ENCODE measurements around the gene TOGARAM1.
"Not testable (repeated sequence)": the region's sequence is repeated elsewhere in the genome, so short reads cannot be mapped to it uniquely, and the experiment has no call there.

Gene TOGARAM1

DNA sequence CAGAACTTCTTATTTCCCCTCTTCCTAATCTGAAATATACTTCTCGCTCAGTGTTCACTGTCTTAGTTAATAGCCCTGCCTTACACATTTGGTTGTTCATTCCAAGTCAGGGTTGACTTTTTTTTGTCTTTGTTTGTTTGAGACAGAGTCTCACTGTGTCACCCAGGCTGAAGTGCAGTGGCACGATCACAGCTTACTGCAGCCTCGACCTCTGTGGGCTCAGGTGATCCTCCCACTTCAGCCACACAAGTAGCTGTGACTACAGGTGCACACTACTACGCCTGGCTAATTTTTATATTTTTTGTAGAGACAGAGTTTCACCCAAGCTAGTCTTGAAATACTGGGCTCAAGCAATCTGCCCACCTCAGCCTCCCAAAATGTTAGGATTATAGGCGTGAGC is 79.7 kb downstream of the TOGARAM1 start:
- DNase-seq (ENCODE audit: low read depth in 1 of 2, low spot score in 1 of 2): no peak

DNA sequence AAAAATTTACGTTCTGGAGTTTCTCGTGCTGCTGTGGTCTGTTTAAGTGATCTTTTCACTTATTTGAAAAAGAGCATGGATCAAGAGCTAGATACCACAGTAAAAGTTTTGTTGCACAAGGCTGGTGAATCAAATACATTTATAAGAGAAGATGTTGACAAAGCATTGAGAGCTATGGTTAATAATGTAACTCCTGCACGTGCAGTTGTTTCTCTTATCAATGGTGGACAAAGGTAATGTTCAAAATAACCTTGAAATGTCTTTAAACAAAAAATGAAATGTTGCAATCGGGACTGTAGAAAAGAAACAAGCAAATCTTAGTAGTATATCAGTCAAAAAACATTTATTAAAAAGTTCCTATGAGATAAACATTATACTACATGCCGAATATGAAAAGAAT is 82.6 kb downstream of the TOGARAM1 start:
- DNase-seq (ENCODE audit: low read depth in 1 of 2, low spot score in 1 of 2): no peak

DNA sequence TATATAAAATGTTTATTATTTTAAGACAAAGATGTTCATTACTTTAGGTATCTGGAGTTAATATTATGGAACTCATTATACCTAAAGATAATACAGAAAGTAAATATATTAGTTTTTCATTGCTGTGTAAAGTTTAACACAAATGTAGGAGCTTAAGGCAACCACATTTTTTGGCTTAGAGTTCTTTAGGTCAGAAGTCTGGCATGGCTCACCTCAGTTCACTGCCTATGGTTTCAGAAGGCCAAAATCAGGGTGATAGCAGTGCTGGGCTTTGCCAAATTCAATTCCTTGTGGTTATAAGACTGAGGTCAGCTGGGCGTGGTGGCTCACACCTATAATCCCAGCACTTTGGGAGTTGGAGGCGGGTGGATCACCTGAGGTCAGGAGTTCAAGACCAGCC is 86.4 kb downstream of the TOGARAM1 start:
- DNase-seq (ENCODE audit: low read depth in 1 of 2, low spot score in 1 of 2): no peak

DNA sequence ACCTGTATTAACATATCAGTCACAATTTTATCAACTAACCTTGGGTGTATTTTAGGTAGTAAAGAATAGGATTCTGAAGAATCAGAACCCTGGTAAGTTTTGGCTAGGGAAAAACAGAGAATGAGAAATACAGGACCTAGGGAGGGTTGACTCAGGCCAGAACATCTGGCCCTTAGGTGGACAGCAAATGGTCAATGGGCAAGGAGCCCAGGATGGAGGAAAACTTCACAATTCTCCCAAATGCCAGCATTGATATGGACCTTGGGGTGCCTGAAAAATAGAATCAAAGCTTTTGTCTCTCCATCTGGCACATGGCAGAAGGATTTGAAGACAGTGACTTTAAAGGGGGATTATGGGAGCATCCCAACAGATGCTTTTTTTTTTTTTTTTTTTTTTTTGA is 89.2 kb downstream of the TOGARAM1 start:
- no peak for DNase-seq (ENCODE audit: low read depth in 1 of 2, low spot score in 1 of 2)

DNA sequence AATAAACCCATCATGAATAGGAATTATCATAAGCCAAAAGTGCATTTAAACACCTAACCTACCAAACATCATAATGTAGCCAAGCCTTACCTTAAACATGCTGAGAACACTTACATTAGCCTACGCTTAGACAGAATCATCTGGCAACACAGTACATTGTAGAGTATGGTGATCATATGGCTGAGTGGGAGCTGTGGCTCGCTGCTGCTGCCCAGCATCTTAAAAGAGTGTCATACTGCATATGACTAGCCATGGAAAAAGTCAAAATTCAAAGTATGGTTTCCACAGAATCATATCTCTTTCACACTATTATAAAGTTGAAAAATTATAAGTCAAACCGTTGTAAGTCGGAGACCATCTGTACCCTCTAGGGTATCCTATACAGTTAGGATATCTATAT is 89.9 kb downstream of the TOGARAM1 start:
- no peak for DNase-seq (ENCODE audit: low read depth in 1 of 2, low spot score in 1 of 2)

DNA sequence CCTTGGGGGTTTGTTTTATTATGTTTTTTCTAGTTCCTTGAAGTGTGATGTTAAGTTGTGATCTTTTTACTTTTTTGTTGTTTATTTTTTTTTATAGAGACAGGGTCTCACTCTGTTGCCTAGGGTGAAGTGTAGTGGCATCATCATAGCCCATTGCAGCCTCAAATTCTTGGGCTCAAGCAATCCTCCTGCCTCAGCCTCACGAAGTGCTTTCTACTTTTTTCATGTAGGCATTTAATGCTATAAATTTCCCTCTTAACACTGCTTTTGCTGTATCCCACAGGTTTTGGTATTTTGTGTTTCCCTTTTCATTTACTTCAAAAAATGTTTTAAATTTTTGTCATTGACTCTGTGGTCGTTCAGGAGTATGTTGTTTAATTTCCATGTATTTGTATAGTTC is 95.4 kb downstream of the TOGARAM1 start:
- DNase-seq (ENCODE audit: low read depth in 1 of 2, low spot score in 1 of 2): no peak

DNA sequence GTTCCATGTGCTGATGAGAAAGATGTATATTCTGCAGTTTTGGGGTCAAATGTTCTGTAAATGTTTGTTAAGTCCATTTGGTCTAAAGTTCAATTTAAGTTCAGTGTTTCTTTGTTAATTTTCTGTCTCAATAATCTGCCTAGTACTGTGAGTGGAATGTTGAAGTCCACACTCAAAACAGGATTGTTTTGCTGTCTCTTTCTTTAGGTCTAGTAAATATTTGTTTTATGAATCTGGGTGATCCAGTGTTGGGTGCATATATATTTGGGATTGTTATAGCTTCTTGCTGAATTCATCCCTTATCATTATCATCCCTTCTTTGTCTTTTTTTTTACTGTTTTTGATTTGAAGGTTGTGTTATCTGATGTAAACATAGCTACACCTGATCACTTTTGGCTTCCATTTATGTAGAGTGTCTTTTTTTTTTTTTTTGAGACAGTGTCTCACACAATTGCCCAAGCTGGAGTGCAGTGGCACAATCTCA is 95.9 kb downstream of the TOGARAM1 start:
- no peak for DNase-seq (ENCODE audit: low read depth in 1 of 2, low spot score in 1 of 2)

DNA sequence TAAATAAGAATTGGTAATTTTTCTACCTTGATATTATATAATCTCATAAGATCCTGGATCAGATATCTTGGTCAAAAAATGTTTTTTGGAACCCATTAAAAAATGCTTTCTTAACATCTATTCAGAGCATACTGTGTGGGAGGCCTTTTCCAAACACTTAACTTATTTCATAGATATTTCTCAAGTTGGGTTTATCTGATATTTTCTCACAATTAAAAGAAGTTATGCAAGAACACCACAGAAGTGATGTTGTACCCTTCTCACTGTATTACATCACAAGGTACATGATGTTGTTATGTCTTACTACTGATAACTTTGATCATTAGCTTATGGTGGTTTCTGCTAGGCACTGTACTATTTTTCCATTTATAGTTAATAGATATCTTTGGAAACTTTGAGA is 98.6 kb downstream of the TOGARAM1 start:
- no peak for DNase-seq (ENCODE audit: low read depth in 1 of 2, low spot score in 1 of 2)

DNA sequence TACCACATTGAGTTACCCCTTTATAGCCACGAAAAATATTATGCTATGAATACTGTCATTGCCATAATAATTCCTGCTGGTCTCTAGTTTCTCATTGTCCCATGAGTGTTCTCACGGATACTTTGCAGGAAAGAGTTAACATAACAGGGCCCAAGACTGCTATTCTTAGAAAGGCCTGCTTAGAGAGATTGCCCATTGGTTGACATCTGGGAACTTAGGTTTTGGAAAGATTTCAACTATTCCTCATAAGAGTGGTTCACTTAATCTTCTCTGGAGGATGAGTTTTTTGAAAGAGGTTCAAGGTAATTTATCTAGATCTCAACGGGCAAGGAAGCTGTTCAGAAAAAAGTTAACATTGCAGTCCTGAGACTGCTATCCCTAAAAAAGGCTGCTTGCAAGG is 103.5 kb downstream of the TOGARAM1 start:
- no peak for DNase-seq (ENCODE audit: low read depth in 1 of 2, low spot score in 1 of 2)

DNA sequence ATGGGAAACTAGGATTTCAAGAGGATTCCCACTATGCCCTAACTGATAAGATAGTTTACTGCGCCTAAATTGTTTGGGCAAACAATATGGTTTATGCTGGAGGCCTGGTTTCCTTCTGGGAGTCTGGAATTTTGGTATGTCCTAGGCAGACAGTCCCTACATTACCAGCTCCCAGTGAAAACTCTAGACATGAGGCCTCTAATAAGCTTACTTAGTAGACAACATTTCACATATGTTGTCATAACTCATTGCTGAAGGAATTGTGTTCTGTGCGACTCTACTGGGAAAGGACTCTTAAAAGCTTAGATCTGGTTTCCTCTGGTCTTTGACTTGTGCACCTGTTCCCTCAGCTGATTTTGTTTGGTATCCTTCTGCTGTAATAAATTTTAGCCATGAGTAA is 104.0 kb downstream of the TOGARAM1 start:
- DNase-seq (ENCODE audit: low read depth in 1 of 2, low spot score in 1 of 2): no peak

DNA sequence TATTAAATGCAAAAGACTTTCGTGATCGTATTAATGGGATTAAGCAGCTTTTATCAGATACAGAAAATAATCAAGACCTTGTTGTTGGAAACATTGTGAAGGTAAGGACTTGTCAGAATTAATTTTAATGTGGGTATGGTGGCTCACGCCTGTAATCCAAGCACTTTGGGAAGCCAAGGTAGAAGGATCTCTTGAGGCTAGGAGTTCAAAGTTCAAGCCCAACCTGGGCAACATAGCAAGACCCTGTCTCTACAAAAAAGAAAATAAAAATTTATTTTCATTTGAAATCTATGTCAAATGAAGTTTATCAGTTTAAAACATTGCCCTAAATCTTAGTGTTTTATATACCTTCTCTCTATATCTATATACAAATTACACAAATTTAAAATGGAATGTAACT is 104.7 kb downstream of the TOGARAM1 start:
- DNase-seq (ENCODE audit: low read depth in 1 of 2, low spot score in 1 of 2): no peak

DNA sequence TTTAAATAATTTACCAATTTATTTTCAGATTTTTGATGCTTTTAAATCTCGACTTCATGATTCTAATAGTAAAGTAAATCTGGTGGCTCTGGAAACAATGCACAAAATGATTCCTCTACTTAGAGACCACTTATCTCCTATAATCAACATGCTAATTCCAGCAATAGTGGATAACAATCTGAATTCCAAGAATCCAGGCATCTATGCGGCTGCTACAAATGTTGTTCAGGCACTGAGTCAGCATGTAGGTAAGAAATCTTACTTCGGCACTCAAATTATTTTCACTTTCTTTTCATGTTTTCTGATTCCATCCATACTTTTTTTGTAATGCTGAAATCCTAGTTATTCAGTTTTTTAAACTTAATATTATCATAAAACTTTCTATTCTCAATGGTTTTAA is 106.4 kb downstream of the TOGARAM1 start:
- DNase-seq (ENCODE audit: low read depth in 1 of 2, low spot score in 1 of 2): no peak

DNA sequence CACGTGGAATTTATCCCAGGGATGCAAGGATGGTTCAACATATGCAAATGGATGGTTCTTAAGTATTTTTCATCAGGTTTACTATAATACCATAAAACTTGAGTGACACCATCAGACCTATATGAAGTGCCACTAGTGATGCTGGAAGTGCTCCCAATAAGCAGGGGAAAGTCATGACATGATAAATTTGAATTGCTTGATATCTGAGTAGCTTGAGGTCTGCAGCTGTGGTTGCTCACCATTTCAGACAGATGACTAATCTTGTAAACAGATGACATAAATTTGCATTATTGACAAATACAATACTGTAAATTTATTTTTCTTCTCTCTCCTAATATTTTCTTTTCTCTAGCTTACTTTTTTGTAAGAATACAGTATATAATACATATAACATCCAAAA is 108.2 kb downstream of the TOGARAM1 start:
- DNase-seq (ENCODE audit: low read depth in 1 of 2, low spot score in 1 of 2): no peak

DNA sequence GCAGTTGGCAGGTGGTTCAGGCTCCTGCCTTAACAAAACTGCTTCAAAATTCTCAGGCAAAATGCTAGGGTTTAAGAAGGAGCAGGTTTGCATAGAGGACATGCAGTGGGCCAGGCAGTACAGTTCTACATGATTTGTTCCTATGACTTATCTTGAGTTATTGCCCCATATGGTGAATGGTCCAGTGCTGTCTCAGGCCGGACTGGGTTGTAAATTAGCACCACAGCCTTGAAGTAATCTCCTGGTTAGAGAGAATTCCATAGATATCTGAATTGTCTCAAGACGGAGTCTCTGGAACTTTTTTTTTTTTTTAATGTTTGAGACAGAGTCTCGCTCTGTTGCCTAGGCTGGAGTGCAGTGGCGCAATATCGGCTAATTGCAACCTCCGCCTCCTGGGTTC is 110.1 kb downstream of the TOGARAM1 start:
- DNase-seq (ENCODE audit: low read depth in 1 of 2, low spot score in 1 of 2): no peak

DNA sequence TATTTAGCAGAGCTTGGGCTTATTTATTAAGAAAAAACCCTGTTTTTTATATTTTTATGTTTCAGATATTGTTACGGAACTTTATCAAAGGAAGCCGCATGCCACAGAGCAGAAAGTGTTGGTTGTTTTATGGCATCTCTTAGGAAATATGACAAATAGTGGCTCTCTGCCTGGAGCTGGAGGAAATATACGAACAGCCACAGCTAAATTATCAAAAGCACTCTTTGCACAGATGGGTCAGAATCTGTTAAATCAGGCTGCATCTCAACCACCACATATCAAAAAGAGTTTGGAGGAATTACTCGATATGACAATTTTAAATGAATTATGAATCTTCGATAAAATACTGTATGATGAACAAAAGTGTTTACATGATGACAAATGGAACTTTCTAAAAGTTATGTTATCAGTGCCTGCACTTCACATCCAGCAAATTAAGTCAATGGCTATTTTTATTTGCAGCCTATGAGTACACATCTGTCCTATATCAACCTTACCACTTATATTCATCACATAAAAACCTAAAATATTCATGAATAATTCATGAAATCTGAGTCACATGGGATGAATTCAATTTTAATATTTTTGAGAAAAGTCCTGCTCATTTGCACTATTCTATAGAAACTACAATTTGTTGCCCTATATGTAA is 111.4 kb downstream of the TOGARAM1 start:
- no peak for DNase-seq (ENCODE audit: low read depth in 1 of 2, low spot score in 1 of 2)

DNA sequence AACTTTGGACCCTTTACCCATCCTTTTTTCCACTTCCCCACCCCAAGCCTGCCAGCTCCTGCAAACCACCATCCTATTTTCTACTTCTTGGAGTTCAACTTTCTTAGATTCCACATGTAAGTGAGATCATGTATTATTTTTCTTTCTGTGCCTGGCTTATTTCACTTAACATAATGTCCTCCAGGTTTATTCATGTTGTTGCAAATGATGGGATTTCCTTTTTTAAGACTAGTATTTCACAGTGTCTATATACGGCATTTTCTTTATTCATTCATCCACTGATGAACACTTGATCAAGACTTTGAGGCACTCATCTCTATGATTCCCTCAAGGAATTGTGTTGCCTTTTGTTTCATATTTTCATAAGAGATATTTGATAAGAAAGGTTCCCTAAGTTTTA is 116.3 kb downstream of the TOGARAM1 start:
- DNase-seq (ENCODE audit: low read depth in 1 of 2, low spot score in 1 of 2): no peak

DNA sequence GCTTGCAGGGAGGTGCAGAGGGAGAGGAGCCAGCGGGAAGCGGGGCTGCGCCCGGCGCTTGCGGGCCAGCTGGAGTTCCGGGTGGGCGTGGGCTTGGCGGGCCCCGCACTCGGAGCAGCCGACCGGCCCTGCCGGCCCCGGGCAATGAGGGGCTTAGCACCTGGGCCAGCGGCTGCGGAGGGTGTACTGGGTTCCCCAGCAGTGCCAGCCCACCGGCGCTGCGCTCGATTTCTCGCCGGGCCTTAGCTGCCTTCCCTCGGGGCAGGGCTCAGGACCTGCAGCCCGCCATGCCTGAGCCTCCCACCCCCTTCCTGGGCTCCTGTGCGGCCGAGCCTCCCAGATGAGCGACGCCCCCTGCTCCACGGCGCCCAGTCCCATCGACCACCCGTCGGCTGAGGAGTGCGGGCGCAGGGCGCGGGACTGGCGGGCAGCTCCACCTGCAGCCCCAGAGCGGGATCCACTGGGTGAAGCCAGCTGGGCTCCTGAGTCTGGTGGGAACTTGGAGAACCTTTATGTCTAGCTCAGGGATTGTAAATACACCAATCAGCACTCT is 118.5 kb downstream of the TOGARAM1 start:
- DNase-seq (ENCODE audit: low read depth in 1 of 2, low spot score in 1 of 2): not testable (repeated sequence)

DNA sequence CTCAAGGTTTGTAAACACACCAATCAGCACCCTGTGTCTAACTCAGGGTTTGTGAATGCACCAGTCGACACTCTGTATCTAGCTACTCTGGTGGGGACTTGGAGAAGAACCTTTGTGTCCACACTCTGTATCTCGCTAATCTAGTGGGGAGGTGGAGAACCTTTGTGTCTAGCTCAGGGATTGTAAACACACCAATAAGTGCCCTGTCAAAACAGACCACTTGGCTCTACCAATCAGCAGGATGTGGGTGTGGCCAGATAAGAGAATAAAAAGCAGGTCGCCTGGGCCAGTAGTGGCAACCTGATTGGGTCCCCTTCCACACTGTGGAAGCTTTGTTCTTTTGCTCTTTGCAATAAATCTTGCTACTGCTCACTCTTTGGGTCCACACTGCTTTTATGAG is 119.1 kb downstream of the TOGARAM1 start:
- DNase-seq (ENCODE audit: low read depth in 1 of 2, low spot score in 1 of 2): not testable (repeated sequence)

DNA sequence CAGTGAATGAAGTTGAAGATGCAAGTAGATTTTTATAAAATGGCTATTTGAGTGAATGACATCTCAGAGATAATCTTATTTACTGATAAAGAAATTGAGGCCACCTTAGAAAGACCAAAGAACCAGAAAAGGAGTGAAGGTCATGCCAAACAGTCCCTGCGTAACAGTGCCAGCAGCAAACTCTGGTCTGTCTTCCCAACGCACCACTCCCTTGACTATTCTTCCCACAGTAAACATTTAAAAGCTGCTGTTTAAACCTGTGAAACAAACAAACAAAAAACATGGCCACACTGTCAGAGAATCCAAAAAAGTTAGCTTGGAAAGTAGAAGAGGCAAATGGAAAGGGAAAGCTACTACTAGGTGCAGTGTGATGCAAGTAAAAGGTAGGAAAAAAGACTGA is 120.4 kb downstream of the TOGARAM1 start:
- DNase-seq (ENCODE audit: low read depth in 1 of 2, low spot score in 1 of 2): no peak

DNA sequence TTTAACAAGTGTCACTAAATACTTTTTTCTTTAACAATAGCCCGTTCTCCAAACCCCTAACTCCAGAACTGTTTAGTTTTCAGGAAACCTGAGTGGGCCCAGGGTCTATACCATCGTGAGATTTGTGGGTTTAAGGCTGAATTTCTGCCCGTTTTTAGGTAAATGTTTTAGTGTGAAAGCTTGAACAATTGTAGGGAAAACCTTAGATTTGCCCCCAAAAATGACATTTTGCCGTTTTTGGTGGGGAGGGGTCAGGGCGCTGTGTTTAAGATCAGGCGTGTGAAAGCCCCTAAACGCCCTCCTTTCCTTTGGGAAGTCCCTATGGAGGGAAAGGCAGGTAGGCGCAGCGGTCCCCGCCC is 121.6 kb downstream of the TOGARAM1 start:
- DNase-seq (ENCODE audit: low read depth in 1 of 2, low spot score in 1 of 2): no peak

DNA sequence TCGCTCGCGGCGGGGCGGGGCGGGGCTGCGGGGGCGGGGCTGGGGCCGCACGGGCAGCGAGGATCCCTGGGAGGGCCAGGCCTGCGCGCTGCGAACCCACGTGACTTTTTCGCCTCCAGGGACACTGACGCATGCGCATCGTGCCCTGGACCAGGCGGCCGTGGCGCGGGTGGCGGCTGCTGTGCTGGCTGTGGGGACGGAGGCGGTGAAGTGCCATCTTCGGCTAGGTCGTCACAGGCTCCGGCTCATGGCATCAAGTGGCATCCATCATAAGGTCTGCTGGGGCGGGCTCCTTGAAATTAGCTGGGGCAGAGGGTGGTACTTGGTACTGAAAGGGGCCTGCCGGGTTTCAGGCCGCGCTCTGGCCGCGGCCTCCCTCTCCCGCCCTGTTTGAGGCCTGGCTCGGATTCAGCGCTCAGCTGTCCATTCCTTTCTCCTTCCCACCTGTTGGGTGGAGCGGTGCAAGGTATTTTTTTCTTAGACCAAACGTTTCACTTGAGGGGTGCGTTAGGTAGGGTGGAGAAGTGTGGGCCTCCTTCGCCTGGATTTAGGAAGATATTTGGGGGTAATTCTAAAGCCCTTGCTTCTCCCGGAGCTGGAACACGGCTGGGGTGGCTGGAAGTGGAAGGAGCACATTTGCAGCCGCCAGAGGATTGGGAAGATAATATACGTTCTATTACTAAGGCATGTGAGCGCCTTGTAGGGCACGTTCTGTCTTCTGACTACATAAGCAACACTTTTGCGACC is 122.2 kb downstream of the TOGARAM1 start, which contains the start of gene PRPF39:
Gene PRPF39, plus strand, starts transcription at position 141 of the 747 bp plus-strand sequence. CDS start 11,124 bp downstream, outside the sequence.
- peak; percentile 88 to 94 for DNase-seq (ENCODE audit: low read depth in 1 of 2, low spot score in 1 of 2)

DNA sequence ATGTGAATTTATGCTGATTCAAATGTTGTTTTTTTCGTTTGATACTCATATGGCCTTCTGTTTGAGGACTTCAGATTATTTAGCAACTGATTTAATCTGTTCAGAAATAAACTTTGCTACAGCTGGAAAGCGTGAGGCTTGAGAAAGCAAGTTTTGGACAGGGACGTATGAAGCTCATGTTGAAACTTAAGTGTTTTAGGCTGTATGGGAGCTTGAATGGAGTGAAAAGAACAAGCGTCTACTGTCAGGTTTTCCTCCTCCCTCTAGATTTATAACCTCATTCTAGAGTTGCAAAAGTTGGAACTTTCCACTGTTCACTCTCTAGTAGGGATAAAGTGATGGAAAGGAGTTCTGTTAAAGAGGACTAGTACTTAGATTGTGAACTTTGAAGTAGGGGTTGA is 123.0 kb downstream of the TOGARAM1 start:
- DNase-seq (ENCODE audit: low read depth in 1 of 2, low spot score in 1 of 2): no peak

All from activated T-helper 1 cell treated with anti-CD3 and anti-CD28 coated beads, Interleukin-2, amount 50 U/mL, for 16 hours (primary cell).